GM23248 (cell line): Measurements from ENCODE around the gene INPP5D.

ENCODE experiments used
- EZH2 ChIP-seq: fragments of 200-600 bp; sonication (generic); IDR thresholded peaks from 2 replicates; pipeline ENCODE4 v1.6.1; 2018; ENCODE audit warnings: antibody characterized with exemption, mild to moderate bottlenecking; ENCODE audit not compliant: insufficient read depth, poor library complexity, severe bottlenecking
- EZH2phosphoT487 ChIP-seq: fragments of 200-600 bp; sonication (generic); IDR thresholded peaks from 2 replicates; pipeline ENCODE4 v1.6.1; 2018; ENCODE audit warnings: antibody characterized with exemption, moderate library complexity, mild to moderate bottlenecking, low read depth; ENCODE audit not compliant: insufficient read depth

- TF ChIP-seq EZH2 (no peak), EZH2phosphoT487 (no peak)
Measured at GRCh38 chr2:233044974-233045605, 15.1 kb upstream of the INPP5D start.
